Endothelial cell of umbilical vein (primary cell): ENCODE results near the gene SLC6A19. TPM values are rescaled to one million over a fixed set of nuclear protein-coding genes. Genes with fewer than 3 reads are reported as not detected.

Experiments
- BruUV-seq: library from RNA; stranded (reverse); fragments of 400-500 nt; replicated peaks from 2 replicates; lab custom pipeline; 2021; lab: Mats Ljungman, UMichigan
- CTCF ChIA-PET: fragments of 300-600, 350-600 bp; sonication (Branson Sonifier 250); formaldehyde crosslinking; loops from one replicate; lab custom pipeline; 2021; ENCODE audit warnings: antibody characterized with exemption, inconsistent platforms; lab: Charles Lee
- POLR2A ChIA-PET: fragments of 300-600, 350-600 bp; sonication (Branson Sonifier 250); formaldehyde crosslinking; loops from one replicate; lab custom pipeline; 2021; ENCODE audit warnings: antibody characterized with exemption, inconsistent platforms; lab: Charles Lee
- DNase-seq: peaks from one replicate; pipeline ENCODE4 v3.0.0-alpha.2; 2011; ENCODE audit warnings: low read depth, low spot score
- FAIRE-seq: peaks from 2 replicates; lab custom pipeline; 2011; peaks lifted over from hg19 to GRCh38; lab: Jason Lieb, UNC
- H2AFZ ChIP-seq: 2 replicates; pipeline ENCODE4 v1.6.0; 2012; ENCODE audit warnings: low read depth, low read length, control low read depth, inconsistent platforms
- H3K27ac ChIP-seq: 2 replicates; pipeline ENCODE4 v1.5.1; 2011; ENCODE audit warnings: low read depth, mild to moderate bottlenecking, control low read depth, low read length, moderate library complexity; ENCODE audit not compliant: insufficient read depth
- H3K27me3 ChIP-seq, 2 experiments: 2 replicates each; pipeline versions ENCODE4 v1.6.0 to v1.6.1; 2011; ENCODE audit warnings: low read length in 2 of 2, mixed read lengths in 1 of 2; ENCODE audit not compliant: control insufficient read depth in 2 of 2, insufficient read depth in 2 of 2
- H3K36me3 ChIP-seq, 2 experiments: 2 replicates in 1 of 2; 3 replicates in 1 of 2; pipeline ENCODE4 v1.5.1; 2011; ENCODE audit warnings: low read length in 2 of 2, mild to moderate bottlenecking in 1 of 2, moderate library complexity in 1 of 2; ENCODE audit not compliant: control insufficient read depth in 2 of 2, insufficient read depth in 2 of 2; ENCODE audit errors: extremely low read depth in 1 of 2
- H3K4me1 ChIP-seq: 3 replicates; pipeline ENCODE4 v1.5.1; 2011; ENCODE audit warnings: mild to moderate bottlenecking, low read length; ENCODE audit not compliant: control insufficient read depth, insufficient read depth; ENCODE audit errors: extremely low read depth
- H3K4me2 ChIP-seq: 2 replicates; pipeline ENCODE4 v1.6.1; 2011; ENCODE audit warnings: low read length, control low read depth, mixed read lengths; ENCODE audit not compliant: insufficient read depth
- H3K4me3 ChIP-seq, 3 experiments: fragments of 200-600 bp in 1 of 3; sonication (generic), shearing (Covaris generic) in 1 of 3; replicated peaks in 1 of 3; 2 replicates each; pipeline ENCODE4 v1.5.1; 2011 to 2016; ENCODE audit warnings: control low read depth in 3 of 3, low read length in 3 of 3, mild to moderate bottlenecking in 2 of 3, inconsistent platforms in 1 of 3, low read depth in 1 of 3, moderate library complexity in 1 of 3; ENCODE audit not compliant: insufficient read depth in 1 of 3
- H3K79me2 ChIP-seq: 2 replicates; pipeline ENCODE4 v1.6.0; 2012; ENCODE audit warnings: low read length, inconsistent platforms; ENCODE audit not compliant: control insufficient read depth, insufficient read depth
- H3K9ac ChIP-seq: replicated peaks from 2 replicates; pipeline ENCODE3; 2011; ENCODE audit warnings: low read length, control low read depth; ENCODE audit not compliant: insufficient read depth; ENCODE audit errors: extremely low read depth
- H3K9me1 ChIP-seq: replicated peaks from 3 replicates; pipeline ENCODE4 v1.6.0; 2011; ENCODE audit warnings: mild to moderate bottlenecking, low read length; ENCODE audit not compliant: control insufficient read depth, insufficient read depth; ENCODE audit errors: extremely low read depth
- H3K9me3 ChIP-seq: replicated peaks from 2 replicates; pipeline ENCODE4 v1.5.1; 2012; ENCODE audit warnings: low read length, inconsistent platforms; ENCODE audit not compliant: control insufficient read depth, insufficient read depth
- H4K20me1 ChIP-seq: replicated peaks from 2 replicates; pipeline ENCODE3; 2011; ENCODE audit warnings: mild to moderate bottlenecking, low read length; ENCODE audit not compliant: control insufficient read depth, insufficient read depth; ENCODE audit errors: extremely low read depth
- CTCF ChIP-seq, 2 donors: IDR thresholded peaks; 1 replicate in 1 of 2; 2 replicates in 1 of 2; pipeline ENCODE4 v1.5.1; 2011; ENCODE audit warnings: low read length in 2 of 2, mild to moderate bottlenecking in 2 of 2, moderate library complexity in 2 of 2, control low read depth in 1 of 2, inconsistent platforms in 1 of 2, low read depth in 1 of 2; ENCODE audit not compliant: insufficient read depth in 1 of 2; ENCODE audit errors: extremely low read depth in 1 of 2
- EZH2 ChIP-seq: IDR thresholded peaks from 2 replicates; pipeline ENCODE4 v1.6.1; 2012; ENCODE audit warnings: borderline replicate concordance, low read depth, mild to moderate bottlenecking, moderate library complexity, low read length, inconsistent platforms; ENCODE audit not compliant: severe bottlenecking
- FOS ChIP-seq: IDR thresholded peaks from 2 replicates; pipeline ENCODE4 v1.6.1; 2011; ENCODE audit warnings: mild to moderate bottlenecking, low read length, moderate library complexity, borderline replicate concordance; ENCODE audit not compliant: insufficient read depth
- GATA2 ChIP-seq: IDR thresholded peaks from 2 replicates; pipeline ENCODE4 v1.7.0; 2011; ENCODE audit warnings: low read depth, mild to moderate bottlenecking, moderate library complexity, mixed read lengths, low read length; ENCODE audit not compliant: insufficient read length, insufficient read depth
- JUN ChIP-seq: IDR thresholded peaks from 2 replicates; pipeline ENCODE4 v1.6.1; 2011; ENCODE audit warnings: borderline replicate concordance, low read depth; ENCODE audit not compliant: insufficient read length, insufficient read depth
- MAX ChIP-seq: IDR thresholded peaks from 2 replicates; pipeline ENCODE4 v1.6.1; 2011; ENCODE audit not compliant: insufficient read depth, insufficient read length
- MYC ChIP-seq: IDR thresholded peaks from one replicate; pipeline ENCODE4 v1.6.1; 2011; ENCODE audit warnings: mild to moderate bottlenecking, low read depth, low read length
- POLR2A ChIP-seq: IDR thresholded peaks from 2 replicates; pipeline ENCODE4 v1.6.1; 2012; ENCODE audit warnings: low read depth, mild to moderate bottlenecking, control low read depth, low read length
- POLR2AphosphoS5 ChIP-seq: IDR thresholded peaks from 2 replicates; pipeline ENCODE4 v1.6.1; 2012; ENCODE audit warnings: low read depth, mild to moderate bottlenecking, control low read depth, low read length, moderate library complexity; ENCODE audit not compliant: insufficient read depth
- dilution Hi-C: fragments of 300-500 bp; cut with MboI; formaldehyde crosslinking; loops from one replicate; pipeline ENCODE4 v1.15.0; 2019; ENCODE audit warnings: low sequenced_read_pairs; ENCODE audit not compliant: extremely low pct_ligation_motif_present
- intact Hi-C: fragments of 100-400 bp; cut with micrococcal nuclease; formaldehyde crosslinking; loops from one replicate; pipeline ENCODE4 v1.10.0; 2022
- polyA plus RNA-seq, 4 experiments: library from polyadenylated mRNA; depleted of rRNA in 3 of 4; stranded (reverse) in 3 of 4; unstranded in 1 of 4; fragments of >200 nt; gene quantifications; 2 replicates each; pipeline versions ENCODE4 v1.2.1 to v1.2.3, GENCODE V29; 2011 to 2012; ENCODE audit warnings: missing spikeins in 1 of 4
- total RNA-seq: library from RNA; stranded (reverse); gene quantifications from 2 replicates; pipeline ENCODE4 v1.2.3, GENCODE V29; 2021

SLC6A19 gene
- total and polyA plus RNA-seq, 2 donors (not counting 3 experiments of a cell fraction or from before 2014, with no cell fraction given) = not detected

- BruUV-seq = no TSS peak
- DNase-seq (no peak), FAIRE-seq (no peak)
- Histone ChIP-seq H3K27ac (no peak overlapping the region), H3K9me3 (no peaks in the 10 kb centered on the region), H3K27me3 (no peaks in the 10 kb centered on the region), H3K4me1 (no peaks in the 10 kb centered on the region), H2AFZ (no peak overlapping the region), H3K9me1 (no peaks in the 10 kb centered on the region), H3K4me3 (no peak overlapping the region), H3K79me2 (no peaks in the 10 kb centered on the region), H3K9ac (no peak overlapping the region), H3K36me3 (no peaks in the 10 kb centered on the region), H4K20me1 (no peaks in the 10 kb centered on the region), H3K4me2 (no peak overlapping the region)
- intact Hi-C loops = no loop called here
- dilution Hi-C loops = no loop called here
- POLR2A ChIA-PET = no interaction called here
- TF ChIP-seq FOS = no peak
- no peak for TF ChIP-seq MAX
- TF ChIP-seq JUN = no peak
- TF ChIP-seq POLR2A = no peak
- TF ChIP-seq POLR2AphosphoS5 = no peak
- no peak for TF ChIP-seq GATA2
- no peak for TF ChIP-seq MYC
- TF ChIP-seq CTCF (IDR thresholded peaks at IDR 0.05; ENCODE audit: extremely low read depth in 1 of 2, insufficient read depth in 1 of 2, low read depth in 1 of 2, low read length in 2 of 2) = no peak
- no peak for TF ChIP-seq EZH2
- CTCF ChIA-PET = interaction anchor here (3.9 kb wide), 1 partner anchor 11 kb away, joined by 19 read pairs; no protein-coding TSS in a partner anchor
These were observed 16.3 kb upstream of the SLC6A19 start for GRCh38 chr5:1185038-1185627.
